Nephron (organoid): ENCODE measurements around the gene LEKR1.

Source experiments
- H3K27ac Mint-ChIP-seq, 3 experiments: 2 replicates each; pipeline ENCODE4 v1.8.0; 2020; ENCODE audit warnings: mixed read lengths in 3 of 3, mild to moderate bottlenecking in 2 of 3, moderate library complexity in 1 of 3
- H3K27me3 Mint-ChIP-seq: 2 replicates; pipeline ENCODE4 v1.8.0; 2021; ENCODE audit warnings: low read depth, mild to moderate bottlenecking, moderate library complexity, mixed read lengths
- H3K36me3 Mint-ChIP-seq: 2 replicates; pipeline ENCODE4 v1.8.0; 2020; ENCODE audit warnings: low read depth, mixed read lengths
- H3K4me1 Mint-ChIP-seq: 2 replicates; pipeline ENCODE4 v1.8.0; 2020; ENCODE audit warnings: mixed read lengths
- H3K4me3 Mint-ChIP-seq, 3 experiments: 2 replicates each; pipeline ENCODE4 v1.8.0; 2020; ENCODE audit warnings: mild to moderate bottlenecking in 3 of 3, mixed read lengths in 3 of 3, moderate library complexity in 2 of 3
- H3K9me3 Mint-ChIP-seq: 2 replicates; pipeline ENCODE4 v1.8.0; 2020; ENCODE audit warnings: mixed read lengths
- CTCF ChIP-seq, 3 experiments: fragments of 200-600 bp; sonication (generic); IDR thresholded peaks; one replicate each; pipeline ENCODE4 v1.5.0; 2021; ENCODE audit warnings: antibody characterized with exemption in 3 of 3; ENCODE audit not compliant: unreplicated experiment in 3 of 3

Gene LEKR1

GRCh38 chr3:156826144-156826895 lies at the start of gene LEKR1:
TSS of gene LEKR1 (plus strand) at chr3:156826353. CDS start at chr3:156829330, 2,977 bp downstream.
- peaks cover 27% of the 10 kb centered on the region for H3K4me1 Mint-ChIP-seq
- no peaks in the 10 kb centered on the region for H3K36me3 Mint-ChIP-seq

GRCh38 chr3:156776871-156777270 lies 49.3 kb upstream of the LEKR1 start:
- Mint-ChIP-seq H3K9me3 (no peaks in the 10 kb centered on the region), H3K4me1 (peaks cover 27% of the 10 kb centered on the region), H3K36me3 (no peaks in the 10 kb centered on the region), H3K27ac (peak overlapping the region in 1 of 3 experiments; percentile 16), H3K4me3 (no peak overlapping the region), H3K27me3 (no peaks in the 10 kb centered on the region)
- TF ChIP-seq CTCF (IDR thresholded peaks at IDR 0.05; ENCODE audit: unreplicated experiment in 3 of 3), result no peak

More at GRCh38 chr3:156826144-156826895, at the start of gene LEKR1:
- no peaks in the 10 kb centered on the region for H3K9me3 Mint-ChIP-seq
- H3K27me3 Mint-ChIP-seq, result no peaks in the 10 kb centered on the region
- H3K4me3 Mint-ChIP-seq, result peak within 1 kb of the TSS; percentile 90 to 93 (median 91)
- TF ChIP-seq CTCF (IDR thresholded peaks at IDR 0.05; ENCODE audit: unreplicated experiment in 3 of 3), result no peak
- H3K27ac Mint-ChIP-seq, result peak within 1 kb of the TSS; percentile 95 to 98 (median 96)

DNA sequence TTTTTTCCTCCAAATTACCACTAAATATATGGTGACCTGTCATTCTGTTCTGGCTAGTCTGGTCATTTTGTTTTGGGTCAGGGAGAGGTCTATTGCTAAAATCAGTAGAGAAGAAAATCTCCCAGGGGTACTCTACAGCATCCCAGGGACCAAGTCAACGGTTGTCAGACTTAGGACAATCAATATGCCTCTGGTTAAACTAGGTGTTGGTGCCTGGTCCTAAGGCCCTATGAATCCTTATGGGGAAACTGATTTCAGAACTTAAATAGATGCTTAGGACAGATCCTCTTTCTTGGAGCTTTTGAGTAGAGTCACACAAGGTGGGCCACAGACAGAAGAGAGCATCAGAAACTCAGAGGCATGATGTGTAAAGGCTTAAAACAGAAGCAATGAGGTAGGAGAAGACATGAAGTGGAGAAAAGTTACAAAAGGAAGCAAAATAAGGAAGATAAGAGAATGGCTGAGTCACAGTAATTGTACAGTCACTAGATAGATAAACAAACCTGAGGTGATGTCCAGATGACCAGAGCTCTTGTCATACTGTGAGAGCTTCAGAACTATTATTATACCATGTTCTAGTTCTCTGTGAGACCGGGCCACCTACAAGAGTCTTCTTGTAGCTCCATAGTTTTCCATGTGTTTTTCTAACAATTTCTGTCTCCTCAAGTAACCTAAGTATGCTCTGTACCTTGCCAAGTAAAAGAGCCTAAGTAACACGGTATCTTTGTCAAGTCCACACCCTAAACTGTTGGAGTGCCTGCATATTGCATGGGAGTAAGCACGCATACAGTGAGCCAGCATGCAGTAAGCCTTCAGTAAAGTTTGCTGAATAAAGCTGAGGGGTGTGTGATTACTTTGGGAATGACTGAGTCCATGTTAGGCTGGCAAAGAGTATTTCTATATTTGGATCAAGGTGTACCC lies 44.6 kb upstream of the LEKR1 start:
- no peak overlapping the region for H3K4me3 Mint-ChIP-seq
- peaks cover 6% of the 10 kb centered on the region for H3K4me1 Mint-ChIP-seq
- TF ChIP-seq CTCF (IDR thresholded peaks at IDR 0.05; ENCODE audit: unreplicated experiment in 3 of 3), result no peak
- H3K36me3 Mint-ChIP-seq, result no peaks in the 10 kb centered on the region
- no peaks in the 10 kb centered on the region for H3K27me3 Mint-ChIP-seq
- H3K9me3 Mint-ChIP-seq, result no peaks in the 10 kb centered on the region
- no peak overlapping the region for H3K27ac Mint-ChIP-seq

- H3K4me3 Mint-ChIP-seq, result no peak overlapping the region
- no peaks in the 10 kb centered on the region for H3K27me3 Mint-ChIP-seq
- TF ChIP-seq CTCF (IDR thresholded peaks at IDR 0.05; ENCODE audit: unreplicated experiment in 3 of 3), result no peak
- no peaks in the 10 kb centered on the region for H3K9me3 Mint-ChIP-seq
- H3K36me3 Mint-ChIP-seq, result no peaks in the 10 kb centered on the region
- peaks cover 6% of the 10 kb centered on the region for H3K4me1 Mint-ChIP-seq
- H3K27ac Mint-ChIP-seq, result peak overlapping the region in 1 of 3 experiments; percentile 13
Measured at GRCh38 chr3:156782319-156782718, 43.8 kb upstream of the LEKR1 start.

GRCh38 chr3:156782921-156783320 lies 43.2 kb upstream of the LEKR1 start:
- no peak overlapping the region for H3K27ac Mint-ChIP-seq
- H3K27me3 Mint-ChIP-seq, result no peaks in the 10 kb centered on the region
- H3K4me1 Mint-ChIP-seq, result peaks cover 8% of the 10 kb centered on the region
- no peak overlapping the region for H3K4me3 Mint-ChIP-seq
- H3K36me3 Mint-ChIP-seq, result no peaks in the 10 kb centered on the region
- TF ChIP-seq CTCF (IDR thresholded peaks at IDR 0.05; ENCODE audit: unreplicated experiment in 3 of 3), result no peak
- H3K9me3 Mint-ChIP-seq, result no peaks in the 10 kb centered on the region
